WERI-Rb-1 (cell line): ENCODE data around the gene CEP72.

Experiments used
- DNase-seq: peaks from one replicate; pipeline ENCODE4 v3.0.0-alpha.2; 2020
- H3K27ac ChIP-seq: fragments of 250-450 bp; sonication (Bioruptor Pico); 2 replicates; pipeline ENCODE4 v1.5.1; 2020; ENCODE audit warnings: mild to moderate bottlenecking, moderate library complexity
- H3K27me3 ChIP-seq: fragments of 250-450 bp; sonication (Bioruptor Pico); 2 replicates; pipeline ENCODE4 v1.5.1; 2021; ENCODE audit warnings: mild to moderate bottlenecking, low read depth, moderate library complexity; ENCODE audit not compliant: insufficient read depth, severe bottlenecking
- H3K36me3 ChIP-seq: fragments of 250-450 bp; sonication (Bioruptor Pico); 2 replicates; pipeline ENCODE4 v1.5.1; 2020; ENCODE audit warnings: mild to moderate bottlenecking, moderate library complexity
- H3K4me3 ChIP-seq: 2 replicates; pipeline ENCODE4 v1.5.1; 2011; ENCODE audit warnings: low read depth, mild to moderate bottlenecking, control low read depth, low read length
- H3K9me3 ChIP-seq: fragments of 250-450 bp; sonication (Bioruptor Pico); 2 replicates; pipeline ENCODE4 v1.5.1; 2021; ENCODE audit warnings: mild to moderate bottlenecking, moderate library complexity; ENCODE audit not compliant: severe bottlenecking
- TF ChIP-seq, protein P1 (sequence below): IDR thresholded peaks from 2 replicates; pipeline ENCODE4 v1.5.1; 2011; ENCODE audit warnings: low read depth, mild to moderate bottlenecking, control low read depth, inconsistent platforms, low read length

Gene CEP72

DNA sequence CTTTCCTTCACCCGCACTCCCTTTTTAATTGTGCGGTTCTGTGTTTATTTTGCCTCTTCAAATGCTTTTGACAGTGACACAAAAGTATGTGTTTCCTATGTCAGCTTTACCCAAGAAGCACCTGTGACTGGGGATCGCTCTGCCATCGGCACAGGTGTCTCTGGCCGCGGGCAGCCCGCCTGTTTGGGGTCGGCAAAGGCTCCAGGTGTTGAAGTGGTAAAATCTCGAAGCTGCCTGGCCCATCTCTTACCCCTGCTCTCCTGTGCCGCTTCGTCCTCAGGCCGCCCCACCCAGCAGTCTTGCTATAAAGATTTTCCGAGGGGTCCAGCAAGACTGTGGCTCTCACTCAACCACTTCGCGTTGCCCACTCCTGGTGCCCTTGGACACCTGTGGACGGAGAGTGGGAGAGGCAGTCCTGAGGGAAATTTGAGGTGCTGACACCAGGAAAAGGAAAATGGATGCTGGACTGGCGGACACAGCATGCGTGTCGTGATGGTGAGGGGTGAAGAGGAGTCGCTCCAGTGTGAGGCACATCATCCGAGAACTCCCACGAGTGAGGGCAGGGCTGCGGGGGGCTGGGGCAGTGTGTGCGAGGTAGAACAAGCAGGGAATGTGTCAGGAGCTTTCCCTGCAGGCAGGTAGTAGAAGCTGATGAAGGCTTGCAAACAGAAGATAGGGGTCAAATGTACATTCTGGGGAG, 29.1 kb upstream of the CEP72 start:
- Histone ChIP-seq H3K36me3 (no peaks in the 10 kb centered on the region), H3K4me3 (no peak overlapping the region), H3K27me3 (peaks cover 76% of the 10 kb centered on the region), H3K9me3 (peaks cover 26% of the 10 kb centered on the region), H3K27ac (no peak overlapping the region)
- DNase-seq: no peak
- TF ChIP-seq, protein P1, sequence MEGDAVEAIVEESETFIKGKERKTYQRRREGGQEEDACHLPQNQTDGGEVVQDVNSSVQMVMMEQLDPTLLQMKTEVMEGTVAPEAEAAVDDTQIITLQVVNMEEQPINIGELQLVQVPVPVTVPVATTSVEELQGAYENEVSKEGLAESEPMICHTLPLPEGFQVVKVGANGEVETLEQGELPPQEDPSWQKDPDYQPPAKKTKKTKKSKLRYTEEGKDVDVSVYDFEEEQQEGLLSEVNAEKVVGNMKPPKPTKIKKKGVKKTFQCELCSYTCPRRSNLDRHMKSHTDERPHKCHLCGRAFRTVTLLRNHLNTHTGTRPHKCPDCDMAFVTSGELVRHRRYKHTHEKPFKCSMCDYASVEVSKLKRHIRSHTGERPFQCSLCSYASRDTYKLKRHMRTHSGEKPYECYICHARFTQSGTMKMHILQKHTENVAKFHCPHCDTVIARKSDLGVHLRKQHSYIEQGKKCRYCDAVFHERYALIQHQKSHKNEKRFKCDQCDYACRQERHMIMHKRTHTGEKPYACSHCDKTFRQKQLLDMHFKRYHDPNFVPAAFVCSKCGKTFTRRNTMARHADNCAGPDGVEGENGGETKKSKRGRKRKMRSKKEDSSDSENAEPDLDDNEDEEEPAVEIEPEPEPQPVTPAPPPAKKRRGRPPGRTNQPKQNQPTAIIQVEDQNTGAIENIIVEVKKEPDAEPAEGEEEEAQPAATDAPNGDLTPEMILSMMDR: no peak

DNA sequence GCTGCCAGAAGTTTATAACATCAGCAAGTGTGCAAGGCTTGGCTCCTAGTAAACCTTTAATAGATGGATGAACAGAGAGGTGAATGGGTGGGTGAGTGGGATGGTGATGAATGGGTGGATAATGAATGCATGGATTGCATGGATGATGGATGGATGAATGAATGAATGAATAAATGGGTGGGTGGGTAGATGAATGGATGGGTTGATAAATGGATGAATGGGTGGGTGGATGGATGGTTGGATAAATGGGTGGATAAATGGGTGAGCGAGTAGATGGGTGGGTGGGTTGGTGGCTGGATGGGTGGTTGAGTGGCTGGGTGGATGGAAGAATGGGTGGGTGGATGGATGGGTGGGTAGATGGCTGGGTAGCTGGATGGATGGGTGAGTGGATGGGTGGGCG, 28.5 kb upstream of the CEP72 start:
- H3K27me3 ChIP-seq: peaks cover 73% of the 10 kb centered on the region
- no peak overlapping the region for H3K27ac ChIP-seq
- no peak for DNase-seq
- no peaks in the 10 kb centered on the region for H3K36me3 ChIP-seq
- no peak overlapping the region for H3K4me3 ChIP-seq
- TF ChIP-seq, protein P1: no peak
- peaks cover 21% of the 10 kb centered on the region for H3K9me3 ChIP-seq

GRCh38 chr5:584216-584615, 27.9 kb upstream of the CEP72 start:
- DNase-seq: no peak
- H3K36me3 ChIP-seq: no peaks in the 10 kb centered on the region
- H3K27me3 ChIP-seq: peaks cover 73% of the 10 kb centered on the region
- no peak overlapping the region for H3K27ac ChIP-seq
- H3K4me3 ChIP-seq: no peak overlapping the region
- TF ChIP-seq, protein P1: no peak
- H3K9me3 ChIP-seq: peaks cover 20% of the 10 kb centered on the region

DNA sequence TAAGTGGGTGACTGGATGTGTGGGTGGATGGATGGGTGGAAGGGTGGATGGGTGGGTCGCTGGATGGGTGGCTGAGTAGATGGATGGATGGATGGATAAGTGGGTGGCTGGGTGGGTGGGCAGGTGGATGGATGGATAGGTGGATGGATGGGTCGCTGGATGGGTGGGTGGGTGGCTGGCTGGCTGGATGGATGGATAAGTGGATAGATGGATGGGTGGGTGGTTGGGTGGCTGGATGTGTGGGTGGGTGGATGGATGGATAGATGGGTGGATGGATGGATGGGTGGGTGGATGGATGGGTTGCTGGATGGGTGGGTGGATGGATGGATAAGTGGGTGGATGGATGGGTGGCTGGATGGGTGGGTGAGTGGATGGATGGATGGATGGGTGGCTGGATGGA, 27.3 kb upstream of the CEP72 start:
- H3K9me3 ChIP-seq: peaks cover 14% of the 10 kb centered on the region
- H3K27me3 ChIP-seq: peaks cover 71% of the 10 kb centered on the region
- no peak overlapping the region for H3K27ac ChIP-seq
- H3K36me3 ChIP-seq: no peaks in the 10 kb centered on the region
- H3K4me3 ChIP-seq: no peak overlapping the region
- DNase-seq: no peak
- TF ChIP-seq, protein P1: no peak

GRCh38 chr5:585556-585955, 26.6 kb upstream of the CEP72 start:
- no peak overlapping the region for H3K4me3 ChIP-seq
- no peaks in the 10 kb centered on the region for H3K36me3 ChIP-seq
- TF ChIP-seq, protein P1: no peak
- peaks cover 69% of the 10 kb centered on the region for H3K27me3 ChIP-seq
- no peak for DNase-seq
- H3K9me3 ChIP-seq: peaks cover 14% of the 10 kb centered on the region
- H3K27ac ChIP-seq: no peak overlapping the region

- Histone ChIP-seq H3K4me3 (no peak overlapping the region), H3K9me3 (peaks cover 17% of the 10 kb centered on the region), H3K27me3 (peaks cover 66% of the 10 kb centered on the region), H3K27ac (no peak overlapping the region), H3K36me3 (no peaks in the 10 kb centered on the region)
- TF ChIP-seq, protein P1: no peak
- no peak for DNase-seq
Observed at GRCh38 chr5:585962-586628, 26.0 kb upstream of the CEP72 start.
